ENCODE results near the gene MERTK. TPM values are rescaled to one million over a fixed set of nuclear protein-coding genes. Genes with fewer than 3 reads are reported as not detected.

The MERTK gene
- total RNA-seq, 2 experiments from 2014 or later = 0.09 to 0.30 TPM

- CTCF ChIA-PET = no interaction called here
- no peaks in the 10 kb centered on the region for H3K4me1 Mint-ChIP-seq
- ATAC-seq (no peak), DNase-seq (no peak)
- no peak overlapping the region for H3K4me3 Mint-ChIP-seq
- H3K27me3 Mint-ChIP-seq = peaks cover 27% of the 10 kb centered on the region
- H3K36me3 Mint-ChIP-seq = no peaks in the 10 kb centered on the region
- H3K27ac Mint-ChIP-seq = no peak overlapping the region
- H3K9me3 Mint-ChIP-seq (ENCODE audit: low read depth) = no peaks in the 10 kb centered on the region
These were observed 43.1 kb downstream of the MERTK start for GRCh38 chr2:111941531-111941930.

- no peaks in the 10 kb centered on the region for H3K9me3 Mint-ChIP-seq (ENCODE audit: low read depth)
- H3K4me1 Mint-ChIP-seq = no peaks in the 10 kb centered on the region
- no peak overlapping the region for H3K4me3 Mint-ChIP-seq
- CTCF ChIA-PET = no interaction called here
- ATAC-seq = peak; percentile 30
- DNase-seq = no peak
- peaks cover 27% of the 10 kb centered on the region for H3K27me3 Mint-ChIP-seq
- H3K36me3 Mint-ChIP-seq = no peaks in the 10 kb centered on the region
- H3K27ac Mint-ChIP-seq = no peak overlapping the region
These were observed 46.3 kb downstream of the MERTK start for GRCh38 chr2:111944531-111945210.

GRCh38 chr2:111945444-111946293 is 47.3 kb downstream of the MERTK start:
- no peak for ATAC-seq
- Mint-ChIP-seq H3K36me3 (no peaks in the 10 kb centered on the region), H3K9me3 (ENCODE audit: low read depth) (no peaks in the 10 kb centered on the region), H3K27ac (no peak overlapping the region), H3K4me3 (no peak overlapping the region), H3K4me1 (no peaks in the 10 kb centered on the region), H3K27me3 (peaks cover 25% of the 10 kb centered on the region)
- CTCF ChIA-PET = no interaction called here
- no peak for DNase-seq

DNA sequence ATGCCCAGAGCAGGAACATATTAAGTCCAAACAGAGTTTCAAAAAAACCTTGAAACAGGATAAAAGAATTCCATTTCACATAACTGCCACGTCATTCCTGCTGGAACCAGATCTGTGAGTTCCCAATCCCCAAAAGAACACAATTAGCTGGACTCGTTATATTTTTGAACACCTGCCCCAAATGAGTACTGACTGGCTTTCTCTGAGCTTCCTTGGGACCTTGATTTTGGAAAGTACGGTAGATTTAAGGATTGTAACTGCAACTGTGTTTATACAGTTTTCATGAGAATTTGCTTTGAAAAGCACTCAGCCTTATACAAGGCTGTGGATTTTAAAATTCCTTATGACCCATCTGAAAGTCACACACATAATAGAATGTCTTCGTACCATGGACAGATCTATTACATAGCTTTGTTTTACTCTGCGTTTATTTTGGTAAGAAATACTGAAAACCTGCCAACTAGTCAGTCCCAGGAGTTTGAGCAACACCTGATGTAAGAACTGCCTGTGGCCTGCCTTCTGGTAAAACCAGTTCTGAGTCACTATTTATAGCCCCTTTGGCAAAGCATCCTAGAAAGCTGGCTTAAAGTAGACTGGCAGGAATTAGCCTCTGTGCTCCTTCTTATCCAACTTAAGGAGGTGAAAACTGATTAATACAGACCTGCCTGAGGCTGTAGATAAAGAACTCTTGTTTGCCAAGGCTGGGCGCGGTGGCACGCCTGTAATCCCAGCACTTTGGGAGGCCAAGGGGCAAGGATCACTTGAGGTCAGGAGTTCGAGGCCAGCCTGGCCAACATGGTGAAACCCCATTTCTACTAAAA is 48.1 kb downstream of the MERTK start:
- H3K27ac Mint-ChIP-seq = no peak overlapping the region
- DNase-seq = no peak
- H3K27me3 Mint-ChIP-seq = peaks cover 24% of the 10 kb centered on the region
- CTCF ChIA-PET = no interaction called here
- H3K4me1 Mint-ChIP-seq = no peaks in the 10 kb centered on the region
- no peak for ATAC-seq
- no peak overlapping the region for H3K4me3 Mint-ChIP-seq
- H3K9me3 Mint-ChIP-seq (ENCODE audit: low read depth) = no peaks in the 10 kb centered on the region
- H3K36me3 Mint-ChIP-seq = no peaks in the 10 kb centered on the region

DNA sequence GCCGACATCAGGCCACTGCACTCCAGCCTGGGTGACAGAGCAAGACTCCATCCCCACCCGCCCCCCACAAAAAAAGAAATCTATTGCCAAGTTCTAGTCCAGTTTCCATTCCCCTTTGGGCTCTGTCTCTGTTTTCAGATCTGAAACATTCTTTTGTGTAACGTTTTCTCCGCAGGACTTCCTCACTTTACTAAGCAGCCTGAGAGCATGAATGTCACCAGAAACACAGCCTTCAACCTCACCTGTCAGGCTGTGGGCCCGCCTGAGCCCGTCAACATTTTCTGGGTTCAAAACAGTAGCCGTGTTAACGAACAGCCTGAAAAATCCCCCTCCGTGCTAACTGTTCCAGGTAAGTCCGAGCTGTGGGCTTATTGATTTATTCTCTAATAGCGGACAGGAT is 48.8 kb downstream of the MERTK start:
- Mint-ChIP-seq H3K9me3 (ENCODE audit: low read depth) (no peaks in the 10 kb centered on the region), H3K27me3 (peaks cover 20% of the 10 kb centered on the region), H3K4me1 (no peaks in the 10 kb centered on the region), H3K27ac (no peak overlapping the region), H3K36me3 (no peaks in the 10 kb centered on the region), H3K4me3 (no peak overlapping the region)
- CTCF ChIA-PET = no interaction called here
- ATAC-seq = no peak
- no peak for DNase-seq

DNA sequence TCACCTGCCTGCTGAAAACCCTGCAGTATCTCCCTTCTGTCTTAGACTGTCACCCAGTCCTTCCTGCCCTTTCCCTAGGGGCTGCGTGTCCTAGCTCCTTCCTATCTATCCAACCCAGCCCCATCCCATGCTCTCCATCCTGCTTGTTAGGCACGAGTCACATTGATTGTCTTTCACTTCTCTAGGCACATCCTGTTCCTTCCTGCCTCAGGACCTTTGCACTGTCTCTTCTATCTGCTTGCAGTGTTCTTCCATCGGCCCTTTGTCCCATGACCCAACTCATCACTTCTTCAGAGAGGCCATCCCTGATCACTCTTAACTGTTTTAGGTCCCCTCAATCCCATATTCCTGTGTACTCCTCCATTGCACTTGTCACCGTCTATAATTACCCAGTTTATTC is 50.4 kb downstream of the MERTK start:
- CTCF ChIA-PET = no interaction called here
- no peak for ATAC-seq

DNA sequence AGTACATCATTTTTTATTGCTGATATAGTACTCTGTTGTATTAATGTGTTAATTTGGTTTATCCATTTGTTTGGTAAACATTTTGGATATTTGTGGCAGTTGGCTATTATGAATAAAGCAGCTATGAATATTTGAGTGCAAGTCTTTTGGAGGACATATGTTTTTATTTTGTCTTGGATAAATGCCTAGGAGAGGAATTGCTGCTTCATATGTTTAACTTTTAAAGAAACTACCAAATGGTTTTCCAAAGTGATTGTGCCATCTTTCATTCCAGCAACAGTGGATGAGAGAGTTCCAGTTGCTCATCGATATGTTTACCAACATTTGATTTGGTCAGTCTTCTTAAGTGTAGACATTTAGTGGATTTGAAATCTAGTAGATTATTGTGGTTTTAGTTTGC is 51.8 kb downstream of the MERTK start:
- Mint-ChIP-seq H3K27ac (no peak overlapping the region), H3K4me1 (peaks cover 7% of the 10 kb centered on the region), H3K36me3 (no peaks in the 10 kb centered on the region), H3K4me3 (no peak overlapping the region), H3K27me3 (peaks cover 34% of the 10 kb centered on the region), H3K9me3 (ENCODE audit: low read depth) (no peaks in the 10 kb centered on the region)
- CTCF ChIA-PET = no interaction called here
- DNase-seq = no peak
- ATAC-seq = no peak

More for the DNA sequence above, 50.4 kb downstream of the MERTK start:
- Mint-ChIP-seq H3K4me1 (peaks cover 7% of the 10 kb centered on the region), H3K36me3 (no peaks in the 10 kb centered on the region), H3K27ac (no peak overlapping the region), H3K9me3 (ENCODE audit: low read depth) (no peaks in the 10 kb centered on the region), H3K27me3 (peaks cover 28% of the 10 kb centered on the region), H3K4me3 (no peak overlapping the region)
- DNase-seq = no peak

DNA sequence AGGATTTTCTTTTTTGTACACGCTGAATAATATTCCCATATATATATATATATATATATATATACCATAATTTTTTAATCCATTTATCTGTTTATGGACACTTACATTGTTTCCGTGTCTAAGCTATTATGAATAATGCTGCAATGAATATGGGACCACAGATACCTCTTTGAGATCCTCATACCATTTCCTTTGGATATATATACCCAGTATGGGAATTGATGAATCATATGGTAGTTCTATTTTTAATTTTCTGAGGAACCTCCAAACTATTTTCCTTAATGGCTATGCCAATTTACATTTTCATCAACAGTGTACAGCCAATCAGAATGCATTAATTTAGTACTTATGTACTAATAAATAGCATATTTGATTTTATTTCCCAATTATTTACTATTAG is 53.1 kb downstream of the MERTK start:
- CTCF ChIA-PET = no interaction called here
- no peak overlapping the region for H3K27ac Mint-ChIP-seq
- DNase-seq (no peak), ATAC-seq (no peak)
- H3K4me3 Mint-ChIP-seq = no peak overlapping the region
- H3K27me3 Mint-ChIP-seq = peaks cover 34% of the 10 kb centered on the region
- H3K9me3 Mint-ChIP-seq (ENCODE audit: low read depth) = no peaks in the 10 kb centered on the region
- H3K36me3 Mint-ChIP-seq = no peaks in the 10 kb centered on the region
- peaks cover 7% of the 10 kb centered on the region for H3K4me1 Mint-ChIP-seq

DNA sequence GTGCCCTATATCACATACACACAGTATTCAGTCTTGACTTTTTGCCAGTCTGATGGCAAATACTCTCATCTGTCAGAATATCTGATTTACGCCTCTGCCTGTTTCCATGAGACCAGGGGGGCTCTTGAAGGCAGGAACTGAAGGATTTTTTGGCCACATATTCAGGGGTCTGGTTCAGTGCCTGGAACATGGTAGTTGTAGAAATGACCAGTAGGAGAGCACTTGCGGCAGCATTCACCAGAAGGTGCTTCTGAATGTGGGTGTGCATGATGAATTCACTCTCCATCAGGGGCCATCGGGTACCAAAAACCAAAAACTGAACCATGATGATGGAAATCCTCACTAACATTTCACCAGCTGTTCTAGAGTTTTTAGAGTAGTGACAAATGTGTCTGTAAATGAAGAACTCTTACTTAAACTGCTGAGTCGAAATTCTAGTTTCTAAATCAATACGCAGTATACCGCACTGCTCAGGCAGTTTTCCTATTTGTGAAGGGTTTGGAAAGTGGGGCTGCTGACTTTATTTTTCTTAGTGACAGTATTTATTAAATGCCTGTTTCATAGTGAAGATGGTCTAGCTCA is 54.6 kb downstream of the MERTK start:
- H3K36me3 Mint-ChIP-seq = no peaks in the 10 kb centered on the region
- peaks cover 7% of the 10 kb centered on the region for H3K4me1 Mint-ChIP-seq
- peaks cover 40% of the 10 kb centered on the region for H3K27me3 Mint-ChIP-seq
- CTCF ChIA-PET = no interaction called here
- H3K4me3 Mint-ChIP-seq = no peak overlapping the region
- no peak overlapping the region for H3K27ac Mint-ChIP-seq
- no peaks in the 10 kb centered on the region for H3K9me3 Mint-ChIP-seq (ENCODE audit: low read depth)
- ATAC-seq (no peak), DNase-seq (no peak)

DNA sequence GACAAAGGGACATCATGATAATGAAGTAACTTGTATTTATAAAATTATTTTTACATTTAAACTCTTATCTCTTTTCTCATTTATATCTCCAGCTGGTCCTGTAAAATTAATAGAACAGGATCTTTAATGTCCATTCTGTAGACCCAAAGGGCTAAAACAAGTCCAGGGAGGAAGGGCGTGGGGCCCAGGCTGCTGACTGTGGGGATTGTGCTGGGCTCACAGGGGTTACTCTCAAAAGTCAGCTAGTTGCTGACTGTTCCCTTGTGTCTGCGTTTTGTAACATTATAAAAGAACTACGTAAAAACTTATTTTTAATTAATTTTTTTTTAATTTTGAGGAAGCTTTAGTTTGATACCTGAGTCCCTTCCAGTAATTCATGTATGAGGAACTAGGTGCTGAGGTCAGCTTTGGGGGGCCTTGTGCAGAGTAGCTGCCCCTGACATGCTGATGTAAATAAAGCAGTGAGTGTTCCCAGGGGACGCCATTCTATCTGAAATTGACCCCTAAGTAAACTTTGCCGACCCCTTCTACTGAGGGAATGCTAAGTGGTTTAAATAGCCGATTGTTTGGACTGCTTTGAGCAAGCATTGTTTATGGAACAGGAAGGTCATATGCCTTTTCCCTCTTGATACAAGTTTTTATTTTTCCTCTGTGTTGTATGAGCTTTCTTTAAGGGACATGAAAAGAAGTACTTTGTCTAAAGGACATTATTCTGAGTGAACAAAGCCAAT is 56.4 kb downstream of the MERTK start:
- no peak for DNase-seq
- CTCF ChIA-PET = no interaction called here
- H3K36me3 Mint-ChIP-seq = no peaks in the 10 kb centered on the region
- peaks cover 41% of the 10 kb centered on the region for H3K27me3 Mint-ChIP-seq
- H3K27ac Mint-ChIP-seq = no peak overlapping the region
- no peak for ATAC-seq
- no peaks in the 10 kb centered on the region for H3K9me3 Mint-ChIP-seq (ENCODE audit: low read depth)
- peaks cover 7% of the 10 kb centered on the region for H3K4me1 Mint-ChIP-seq
- H3K4me3 Mint-ChIP-seq = no peak overlapping the region

DNA sequence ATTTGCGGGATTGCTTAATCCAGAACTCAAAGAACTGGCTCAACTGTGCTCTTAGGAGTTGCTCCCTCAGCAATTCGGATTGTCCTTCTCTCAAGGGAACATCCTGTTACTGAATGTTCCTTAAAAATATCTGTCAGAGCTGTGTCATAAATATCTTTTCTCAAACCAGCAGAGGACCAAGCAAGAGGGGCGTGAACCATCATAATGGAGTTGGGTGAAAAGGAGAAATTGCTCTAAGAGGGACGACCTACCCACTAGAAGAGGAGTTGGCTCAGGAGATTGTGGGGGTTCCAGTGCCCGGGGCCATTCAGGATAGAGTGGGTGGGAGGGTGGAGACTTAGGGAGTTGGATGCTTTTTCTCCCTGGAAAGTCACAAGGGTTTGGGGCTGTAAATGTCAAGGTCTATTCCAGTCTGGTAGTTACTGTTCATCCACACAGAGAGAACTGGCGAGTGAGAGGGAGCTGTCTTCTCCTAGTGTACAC is 59.5 kb downstream of the MERTK start:
- ATAC-seq (no peak), DNase-seq (no peak)
- H3K36me3 Mint-ChIP-seq = no peaks in the 10 kb centered on the region
- H3K27me3 Mint-ChIP-seq = peaks cover 32% of the 10 kb centered on the region
- H3K27ac Mint-ChIP-seq = no peak overlapping the region
- no peaks in the 10 kb centered on the region for H3K9me3 Mint-ChIP-seq (ENCODE audit: low read depth)
- CTCF ChIA-PET = no interaction called here
- H3K4me1 Mint-ChIP-seq = peaks cover 5% of the 10 kb centered on the region
- no peak overlapping the region for H3K4me3 Mint-ChIP-seq

DNA sequence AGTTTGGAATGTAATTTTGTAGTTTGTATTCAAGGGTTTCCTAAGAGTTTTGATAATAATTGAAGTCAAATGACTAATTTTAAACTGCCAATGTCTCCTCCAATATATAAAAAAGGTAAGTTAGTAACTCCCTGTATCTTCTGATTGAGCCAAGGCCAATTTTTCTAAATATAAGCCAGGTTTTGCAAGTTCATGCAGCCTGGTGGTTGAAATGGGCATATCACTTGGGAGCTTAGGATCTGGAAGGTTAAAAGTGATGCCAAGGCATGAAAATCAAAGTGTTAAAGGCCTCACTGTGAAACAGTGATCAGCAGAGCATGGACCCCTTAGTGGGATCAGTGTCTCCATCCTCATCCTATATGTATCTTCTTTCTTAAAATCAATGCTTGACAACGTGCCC is 60.5 kb downstream of the MERTK start:
- Mint-ChIP-seq H3K27ac (no peak overlapping the region), H3K4me1 (no peaks in the 10 kb centered on the region), H3K4me3 (no peak overlapping the region), H3K36me3 (no peaks in the 10 kb centered on the region), H3K27me3 (peaks cover 23% of the 10 kb centered on the region), H3K9me3 (ENCODE audit: low read depth) (no peaks in the 10 kb centered on the region)
- DNase-seq (no peak), ATAC-seq (no peak)
- CTCF ChIA-PET = no interaction called here

DNA sequence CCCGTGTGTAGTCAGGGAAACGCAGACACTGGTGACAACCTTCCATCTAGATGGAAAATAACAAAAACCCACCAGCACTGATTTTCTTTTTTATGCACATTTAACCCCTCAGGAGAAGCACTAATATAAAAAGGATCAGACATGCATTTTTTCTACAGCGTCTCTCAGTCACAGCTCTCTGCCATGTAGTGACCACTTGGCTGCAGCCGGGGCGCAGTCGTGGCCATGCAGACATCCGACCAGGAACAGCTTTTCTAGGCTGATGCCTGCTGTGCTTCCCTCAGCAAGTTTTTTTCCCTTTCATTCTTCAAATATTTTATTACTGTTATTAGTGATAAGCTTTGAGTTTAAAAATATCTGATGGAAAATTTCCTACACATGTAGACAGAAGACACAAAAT is 63.3 kb downstream of the MERTK start:
- no peaks in the 10 kb centered on the region for H3K36me3 Mint-ChIP-seq
- H3K4me1 Mint-ChIP-seq = no peaks in the 10 kb centered on the region
- no peak overlapping the region for H3K27ac Mint-ChIP-seq
- ATAC-seq = no peak
- peaks cover 28% of the 10 kb centered on the region for H3K27me3 Mint-ChIP-seq
- CTCF ChIA-PET = no interaction called here
- H3K4me3 Mint-ChIP-seq = no peak overlapping the region
- DNase-seq = no peak
- H3K9me3 Mint-ChIP-seq (ENCODE audit: low read depth) = no peaks in the 10 kb centered on the region
